Ovary (tissue), 9 donors: Measurements from ENCODE around the gene CMTM7. TPM values are rescaled to one million over a fixed set of nuclear protein-coding genes. Genes with fewer than 3 reads are reported as not detected.

ENCODE experiments used
- DNase-seq, 5 donors: peaks; one replicate each; pipeline ENCODE4 v3.0.0-alpha.2; 2019 to 2020
- H3K27ac ChIP-seq, 2 donors: fragments of 200-600 bp; one replicate each; pipeline versions ENCODE4 v1.5.1 to v1.8.0; 2019 to 2022
- H3K27me3 ChIP-seq: fragments of 200-600 bp; one replicate; pipeline ENCODE4 v1.8.0; 2022
- H3K36me3 ChIP-seq: fragments of 200-600 bp; sonication (generic); one replicate; pipeline ENCODE4 v1.5.1; 2019
- H3K4me1 ChIP-seq: one replicate; pipeline ENCODE4 v1.8.1; 2013; ENCODE audit warnings: mild to moderate bottlenecking, moderate library complexity; ENCODE audit not compliant: insufficient read depth
- H3K4me3 ChIP-seq: fragments of 200-600 bp; sonication (generic); one replicate; pipeline ENCODE4 v1.5.1; 2017
- H3K9me3 ChIP-seq, 2 donors: fragments of 200-600 bp in 1 of 2; sonication (generic) in 1 of 2; one replicate each; pipeline versions ENCODE4 v1.5.1 to v1.8.1; 2013 to 2019; ENCODE audit warnings: mild to moderate bottlenecking in 1 of 2, moderate library complexity in 1 of 2
- CTCF ChIP-seq, 3 donors: fragments of 450-650 bp in 2 of 3; fragments of 200-600 bp in 1 of 3; IDR thresholded peaks; one replicate each; pipeline versions ENCODE4 v1.5.1 to v1.8.0; 2016 to 2022; ENCODE audit warnings: antibody characterized with exemption in 3 of 3, mild to moderate bottlenecking in 1 of 3
- EP300 ChIP-seq: sonication (generic); formaldehyde crosslinking; IDR thresholded peaks from one replicate; pipeline ENCODE4 v1.6.1; 2017; ENCODE audit warnings: antibody characterized with exemption
- POLR2A ChIP-seq: fragments of 450-650 bp; IDR thresholded peaks from one replicate; pipeline ENCODE4 v1.6.1; 2017; ENCODE audit warnings: antibody characterized with exemption, mild to moderate bottlenecking, moderate library complexity
- WGBS, 3 donors: extraction: QIAGEN DNeasy Blood & Tissue Kit in 1 of 3; methylation state at CpG; one replicate each; pipeline versions ENCODE4 v1.1.5 to v1.1.7; 2013 to 2017; 5-methylcytosine and 5-hydroxymethylcytosine counted together
- intact Hi-C, 4 donors: fragments of 100-400 bp; cut with DNase I; formaldehyde crosslinking; loops; one replicate each; pipeline versions ENCODE4 v1.11.0 to v1.15.1; 2022 to 2023
- polyA plus RNA-seq, 2 donors: library from polyadenylated mRNA; stranded (reverse); fragments of 200-250 nt in 1 of 2; fragments of 350-450 nt in 1 of 2; fragmentation: Illumina TruSeq in 1 of 2; extraction: RNeasy Lipid Tissue Mini Kit (QIAGEN cat#74804) in 1 of 2; gene quantifications; one replicate each; pipeline ENCODE4 v1.2.3, GENCODE V29; 2013 to 2014
- total RNA-seq, 7 donors: library from RNA; depleted of rRNA in 2 of 7; stranded (reverse); fragments of >200 nt in 2 of 7; fragmentation: NEBNext Ultra II Directional in 3 of 7; extraction: Animal tissue kit (Norgen Biotek cat#: 25700) in 3 of 7; gene quantifications; one replicate each; pipeline versions ENCODE4 v1.1.0 to v1.2.4, GENCODE V29; 2016 to 2023
- donor health status: DM: no; HTN: no; CAD: no; lungs with moderate emphysema.
- donor health status: DM: no; HTN: no; CAD: no.
- donor health status: Bipolar disorder and iron deficiency.
- donor health status: DM: yes; HTN: yes; CAD: no.
- donor health status: DM: no; HTN: no; CAD: no.
- donor health status: DM: yes; HTN: yes; CAD: no.

The CMTM7 gene
- total and polyA plus RNA-seq, 9 donors = 2.7 to 63.4 (median 7.6) TPM

- Histone ChIP-seq H3K27me3 (no peaks in the 10 kb centered on the region), H3K27ac (no peak overlapping the region), H3K4me1 (no peaks in the 10 kb centered on the region), H3K36me3 (no peaks in the 10 kb centered on the region), H3K9me3 (no peaks in the 10 kb centered on the region), H3K4me3 (no peak overlapping the region)
- intact Hi-C loops = no loop called here
- no peak for DNase-seq
- TF ChIP-seq POLR2A = no peak
- TF ChIP-seq CTCF (IDR thresholded peaks at IDR 0.05) = no peak
- TF ChIP-seq EP300 = no peak
- 91 to 94% (median 93%) methylated on average over 5 of the region's 5 CpGs for WGBS, 3 donors
Measured at GRCh38 chr3:32430900-32431299, 39.2 kb downstream of the CMTM7 start.

- Histone ChIP-seq H3K36me3 (no peaks in the 10 kb centered on the region), H3K4me1 (no peaks in the 10 kb centered on the region), H3K27me3 (no peaks in the 10 kb centered on the region), H3K27ac (no peak overlapping the region), H3K4me3 (no peak overlapping the region), H3K9me3 (no peaks in the 10 kb centered on the region)
- 92 to 98% (median 94%) methylated on average over 3 of the region's 3 CpGs for WGBS, 3 donors
- intact Hi-C loops = no loop called here
- DNase-seq = no peak
- no peak for TF ChIP-seq POLR2A
- TF ChIP-seq CTCF (IDR thresholded peaks at IDR 0.05) = no peak
- no peak for TF ChIP-seq EP300
Measured at GRCh38 chr3:32431481-32431880, 39.8 kb downstream of the CMTM7 start.

- WGBS, 3 donors = 92 to 94% (median 92%) methylated on average over 6 of the region's 6 CpGs
- Histone ChIP-seq H3K4me1 (no peaks in the 10 kb centered on the region), H3K27ac (no peak overlapping the region), H3K27me3 (no peaks in the 10 kb centered on the region), H3K4me3 (no peak overlapping the region), H3K36me3 (no peaks in the 10 kb centered on the region), H3K9me3 (no peaks in the 10 kb centered on the region)
- TF ChIP-seq EP300 (no peak), POLR2A (no peak), CTCF (IDR thresholded peaks at IDR 0.05) (no peak)
- intact Hi-C loops = no loop called here
- no peak for DNase-seq
Measured at GRCh38 chr3:32432045-32432710, 40.5 kb downstream of the CMTM7 start.

- DNase-seq = no peak
- TF ChIP-seq CTCF (IDR thresholded peaks at IDR 0.05) = no peak
- TF ChIP-seq POLR2A = no peak
- no peak for TF ChIP-seq EP300
- Histone ChIP-seq H3K36me3 (no peaks in the 10 kb centered on the region), H3K4me3 (no peak overlapping the region), H3K9me3 (no peaks in the 10 kb centered on the region), H3K27ac (no peak overlapping the region), H3K4me1 (no peaks in the 10 kb centered on the region), H3K27me3 (no peaks in the 10 kb centered on the region)
- WGBS, 3 donors = 93% methylated on average over 12 of the region's 12 CpGs
- intact Hi-C loops = no loop called here
Measured at GRCh38 chr3:32432711-32433530, 41.3 kb downstream of the CMTM7 start.
